Activated CD8-positive, alpha-beta memory T cell treated with anti-CD3 and anti-CD28 coated beads, Interleukin-2, amount 50 U/mL, for 48 hours (primary cell): ENCODE results near the gene CACYBP.

Experiments used
- DNase-seq: peaks from one replicate; pipeline ENCODE4 v3.0.0-alpha.2; 2020

Gene CACYBP

DNA sequence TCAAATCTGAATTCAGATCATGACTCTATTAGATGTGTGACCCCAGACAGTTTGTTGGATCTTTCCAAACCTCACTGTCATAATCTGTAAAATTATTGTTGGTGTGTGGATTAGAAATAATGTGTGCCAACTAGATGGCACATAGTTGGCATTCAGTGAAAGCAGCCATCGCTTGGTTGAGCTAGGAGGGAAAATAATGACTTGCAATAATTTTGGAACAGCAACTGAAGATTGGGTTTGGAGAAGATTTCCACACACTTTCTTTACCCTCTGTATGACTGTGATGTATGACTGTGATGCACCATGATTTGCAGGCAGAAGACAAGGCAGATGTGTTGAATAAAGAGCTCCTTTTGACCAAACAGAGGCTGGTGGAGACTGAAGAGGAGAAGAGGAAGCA lies 24.0 kb upstream of the CACYBP start:
- DNase-seq: no peak

DNA sequence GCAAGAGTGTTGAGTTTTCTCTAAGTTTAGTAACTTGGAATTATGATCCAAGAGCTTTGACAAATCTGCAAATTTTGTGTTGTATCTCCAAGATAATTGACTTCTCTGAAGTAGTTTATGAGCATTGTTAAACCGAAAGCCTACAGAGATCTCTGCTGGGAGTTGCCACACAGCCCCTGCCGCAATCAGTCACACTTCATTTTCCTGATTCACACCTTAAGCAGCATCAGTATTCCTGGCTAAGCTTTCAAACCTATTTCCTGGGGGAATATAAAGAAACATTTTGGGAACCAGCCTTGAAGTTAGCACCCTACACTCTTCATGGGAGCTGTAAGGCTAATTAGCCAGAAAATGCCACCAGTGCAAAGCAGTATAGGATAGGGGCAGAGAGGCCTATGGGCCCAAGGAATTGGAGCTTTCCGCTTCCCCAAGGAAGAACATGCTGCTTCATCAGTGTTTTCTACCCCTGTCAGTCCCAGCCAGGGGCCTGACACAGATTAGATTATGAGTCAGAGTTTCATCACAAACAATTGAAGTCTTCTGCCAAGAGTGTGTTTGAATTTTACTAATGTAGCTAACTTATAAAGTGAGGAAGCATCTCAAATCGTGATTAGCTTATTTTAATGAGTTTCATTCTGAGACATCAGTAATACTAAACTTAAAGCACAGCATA lies 23.2 kb upstream of the CACYBP start:
- DNase-seq: no peak

DNA sequence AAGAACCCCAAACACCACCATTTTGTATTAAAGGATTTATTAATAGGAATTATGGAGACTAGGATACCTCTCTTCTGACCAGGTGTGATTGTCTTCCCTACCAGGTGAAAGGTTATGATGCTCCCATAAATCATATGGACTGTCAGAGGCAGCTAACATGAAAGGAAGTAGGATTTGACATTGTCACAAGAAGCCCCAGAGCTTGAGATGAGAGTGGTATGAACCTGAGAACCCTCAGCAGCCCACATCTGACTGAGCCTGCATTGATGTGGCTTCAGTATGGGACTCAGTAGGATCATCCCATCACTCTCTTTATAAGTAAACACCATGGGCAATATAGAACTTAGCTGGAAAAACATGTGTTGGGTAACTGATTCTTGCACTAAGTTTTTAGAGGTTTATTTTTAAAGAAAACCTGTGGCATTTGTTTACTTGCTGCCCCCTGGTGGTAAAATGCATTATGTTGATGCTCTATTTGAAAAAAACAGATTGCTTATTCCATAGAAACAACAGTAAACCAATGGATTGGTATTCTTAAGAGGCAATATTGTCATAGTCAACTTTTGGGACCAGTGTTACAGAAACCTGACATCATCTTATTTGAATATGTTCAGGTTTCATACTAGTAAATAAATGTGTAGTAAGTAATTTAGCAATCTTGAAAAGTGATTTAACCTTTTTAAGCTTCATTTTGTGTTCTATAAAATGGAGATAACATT lies 16.6 kb upstream of the CACYBP start:
- no peak for DNase-seq

DNA sequence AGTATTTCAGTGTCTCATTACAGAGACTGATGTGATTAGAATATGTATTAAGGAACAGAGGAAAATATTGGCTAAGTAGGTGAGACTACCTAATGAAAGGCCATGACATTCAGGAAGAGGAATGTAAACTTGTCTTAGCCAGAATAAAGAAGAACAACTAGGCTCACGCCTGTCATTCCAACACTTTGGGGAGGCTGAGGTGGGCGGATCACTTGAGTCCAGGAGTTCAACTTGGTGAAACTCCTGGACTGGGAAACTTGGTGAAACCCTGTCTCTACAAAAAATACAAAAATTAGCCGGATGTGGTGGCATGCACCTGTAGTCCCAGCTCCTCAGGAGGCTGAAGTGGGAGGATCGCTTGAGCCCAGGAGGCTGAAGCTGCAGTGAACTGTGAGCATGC lies 14.8 kb upstream of the CACYBP start:
- no peak for DNase-seq

DNA sequence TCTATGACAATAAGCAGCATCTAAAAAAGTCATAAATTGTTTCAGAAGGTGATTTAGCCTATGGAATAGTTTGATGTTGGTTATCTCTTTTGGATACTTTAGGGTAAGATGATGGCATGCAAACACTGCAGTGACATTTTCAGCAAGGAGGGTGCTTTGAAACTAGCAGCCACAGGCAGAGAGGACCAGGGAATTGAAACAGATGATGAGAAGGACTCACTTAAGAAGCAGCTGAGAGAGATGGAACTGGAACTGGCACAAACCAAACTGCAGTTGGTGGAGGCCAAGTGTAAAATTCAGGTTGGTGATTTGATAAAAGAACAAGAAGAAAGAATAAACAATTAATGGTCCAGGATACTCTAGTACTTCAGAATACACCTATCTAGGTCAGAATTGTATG lies 11.2 kb upstream of the CACYBP start:
- no peak for DNase-seq

DNA sequence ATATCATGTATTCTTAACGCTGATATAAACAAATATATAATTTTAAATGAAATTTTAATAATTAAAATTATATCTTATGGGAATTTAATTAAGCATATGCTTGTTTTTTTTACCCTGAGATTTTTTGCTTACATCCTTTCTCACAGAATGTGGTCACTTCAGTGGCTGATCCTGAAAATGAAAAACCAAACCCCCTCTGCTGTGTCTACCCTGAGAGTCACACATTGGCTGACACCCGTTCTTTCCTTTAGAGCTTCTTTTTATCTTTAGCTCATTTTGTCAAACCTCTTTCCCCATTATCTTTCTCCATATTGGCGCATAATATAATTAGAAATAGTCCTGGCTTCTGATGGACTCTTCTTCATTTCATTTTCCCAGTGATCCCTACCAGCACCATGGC lies 10.8 kb upstream of the CACYBP start:
- no peak for DNase-seq

DNA sequence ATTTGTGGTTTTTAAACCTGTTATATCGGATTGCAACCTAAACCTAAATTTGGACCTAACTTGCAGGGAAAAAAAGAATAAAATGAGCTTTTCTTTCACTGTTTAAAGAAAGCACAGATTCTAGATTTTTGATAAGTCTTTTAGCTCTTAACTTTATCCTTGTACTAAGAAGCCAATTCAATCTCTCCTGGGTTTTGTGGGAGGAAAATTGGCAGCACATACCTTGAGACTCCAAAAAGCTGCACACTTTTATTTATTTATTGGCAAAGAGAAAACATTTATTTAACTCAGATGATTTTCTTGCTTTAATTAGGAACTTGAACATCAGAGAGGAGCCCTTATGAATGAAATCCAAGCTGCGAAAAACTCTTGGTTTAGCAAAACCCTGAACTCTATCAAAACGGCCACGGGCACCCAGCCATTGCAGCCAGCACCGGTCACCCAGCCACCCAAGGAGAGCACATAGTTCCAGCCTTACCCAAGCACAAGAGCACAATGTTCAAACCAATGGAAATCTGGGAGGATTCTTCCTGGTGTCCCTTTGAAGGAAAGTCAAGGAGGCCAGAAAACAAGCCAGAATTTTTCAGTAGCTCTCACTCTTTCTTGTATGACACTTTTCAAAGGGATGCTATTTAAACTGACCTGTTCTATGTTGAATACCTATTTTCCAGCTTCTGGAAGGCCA lies 10.1 kb upstream of the CACYBP start:
- no peak for DNase-seq

DNA sequence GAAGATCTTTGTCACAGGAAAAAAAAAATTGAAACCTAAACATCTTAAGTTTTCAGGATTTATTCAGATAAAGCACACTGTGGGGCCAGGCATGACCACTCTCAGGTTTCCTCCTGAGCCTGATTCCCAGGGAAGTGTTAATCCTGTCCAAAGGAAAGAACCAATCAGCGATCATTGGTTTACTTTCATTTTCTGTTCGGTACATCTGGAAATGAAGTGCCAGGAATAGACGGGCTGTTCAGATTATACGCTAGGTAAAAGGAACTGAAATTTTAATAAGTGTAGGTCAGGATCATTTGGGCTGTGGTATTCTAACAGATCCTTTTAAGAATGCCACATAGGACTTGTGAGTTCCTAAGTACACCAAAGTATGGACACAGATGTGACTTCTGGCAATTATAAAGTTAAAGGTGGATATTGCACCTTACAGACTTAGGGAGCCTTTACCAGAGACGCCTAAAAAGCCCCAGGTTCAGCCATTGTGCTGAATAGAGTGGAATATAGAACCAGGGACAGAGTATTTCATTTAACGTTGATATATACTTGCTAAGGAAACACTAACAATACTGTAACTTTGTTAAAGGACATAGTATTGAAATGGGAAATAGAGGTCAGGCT lies 9.3 kb upstream of the CACYBP start:
- no peak for DNase-seq

DNA sequence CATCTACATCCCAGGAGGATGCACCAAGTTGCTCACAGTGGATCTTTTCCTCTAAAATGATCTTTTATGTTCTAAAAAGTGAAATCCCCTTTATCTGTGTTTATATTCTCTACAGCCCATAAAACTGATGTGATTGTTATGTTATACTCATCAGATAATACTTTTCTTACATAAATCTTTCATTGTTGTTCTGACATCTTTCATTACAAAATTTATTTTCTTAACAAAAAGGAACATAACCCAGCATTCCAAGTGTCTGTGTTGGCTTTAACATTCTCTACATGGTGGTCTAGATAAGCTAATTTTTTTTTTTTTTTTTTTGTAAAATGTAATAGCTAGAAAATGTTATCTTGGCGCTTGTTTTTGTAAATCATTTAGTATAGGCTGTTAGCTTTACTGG lies 8.3 kb upstream of the CACYBP start:
- DNase-seq: no peak

DNA sequence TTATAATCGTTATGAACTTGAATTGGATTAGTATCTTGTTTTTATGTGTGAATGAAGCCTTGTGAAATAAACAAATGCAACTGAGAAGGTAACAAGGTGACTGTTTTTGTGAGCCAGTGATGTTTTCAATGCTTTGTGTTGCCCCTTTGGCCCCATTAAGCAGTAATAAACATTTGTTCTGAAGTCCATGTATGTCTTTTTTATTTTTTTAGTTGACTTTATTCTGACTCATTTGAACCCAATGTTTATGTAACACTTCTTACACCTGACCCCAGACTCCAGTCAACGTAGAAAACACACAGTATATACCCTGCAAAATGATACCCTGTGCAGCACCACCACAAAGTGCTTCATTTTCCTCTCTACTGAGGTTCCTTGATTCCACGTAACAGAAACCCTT lies 4.6 kb upstream of the CACYBP start:
- no peak for DNase-seq

DNA sequence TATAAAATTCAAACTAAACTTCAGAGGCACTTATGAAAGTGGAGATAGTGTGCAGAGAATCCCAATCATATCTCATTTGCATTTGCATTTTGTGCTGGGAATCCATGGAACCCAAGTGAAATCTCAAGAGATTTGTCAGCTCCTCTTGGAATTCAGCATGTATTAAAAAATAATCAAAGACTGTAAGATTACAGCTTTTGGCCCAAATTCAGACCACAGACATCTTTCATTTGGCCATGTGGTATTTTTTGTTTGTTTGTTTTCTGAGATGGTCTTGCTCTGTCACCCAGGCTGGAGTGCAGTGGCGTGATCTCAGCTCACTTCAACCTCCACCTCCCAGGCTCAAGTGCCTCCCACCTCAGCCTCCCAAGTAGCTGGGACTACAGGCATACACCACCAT lies 3.8 kb upstream of the CACYBP start:
- DNase-seq: no peak

DNA sequence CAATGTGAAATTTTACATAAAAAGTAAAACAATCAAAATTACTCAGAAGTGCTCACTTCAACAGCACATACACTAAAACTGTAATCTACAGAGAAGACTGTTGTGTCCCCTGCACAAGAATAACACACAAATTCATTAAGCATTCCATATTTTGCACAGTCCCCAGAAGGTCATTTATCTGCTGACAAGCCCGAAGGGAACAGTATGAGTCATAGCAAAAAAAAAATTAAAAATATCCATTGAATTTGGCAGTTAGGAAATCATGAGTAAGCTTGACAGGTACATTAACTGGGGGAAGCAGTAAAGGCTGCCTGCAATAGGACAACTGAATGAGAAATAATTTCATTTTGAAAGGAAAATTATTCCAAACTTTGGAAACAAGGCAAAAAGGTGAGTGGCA lies 3.3 kb upstream of the CACYBP start:
- DNase-seq: no peak

DNA sequence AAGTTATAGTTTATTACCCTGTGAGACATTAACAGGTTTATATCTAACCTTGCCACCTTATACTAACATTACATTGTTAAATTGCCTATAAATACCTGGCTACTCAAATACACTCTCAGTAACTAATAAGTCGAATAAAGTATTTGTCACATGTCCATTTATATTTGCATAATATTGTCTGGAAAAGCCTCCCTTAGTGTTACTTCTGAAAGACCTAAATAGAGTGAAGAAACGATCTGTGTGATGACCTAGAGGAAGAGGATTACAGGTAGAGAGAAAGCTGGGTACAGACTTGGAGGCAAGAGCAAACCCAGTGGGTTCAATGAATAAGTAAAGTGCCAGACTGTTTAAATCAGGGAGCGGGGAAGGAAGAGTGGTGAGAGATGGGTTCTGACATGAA lies 2.7 kb upstream of the CACYBP start:
- DNase-seq: no peak

DNA sequence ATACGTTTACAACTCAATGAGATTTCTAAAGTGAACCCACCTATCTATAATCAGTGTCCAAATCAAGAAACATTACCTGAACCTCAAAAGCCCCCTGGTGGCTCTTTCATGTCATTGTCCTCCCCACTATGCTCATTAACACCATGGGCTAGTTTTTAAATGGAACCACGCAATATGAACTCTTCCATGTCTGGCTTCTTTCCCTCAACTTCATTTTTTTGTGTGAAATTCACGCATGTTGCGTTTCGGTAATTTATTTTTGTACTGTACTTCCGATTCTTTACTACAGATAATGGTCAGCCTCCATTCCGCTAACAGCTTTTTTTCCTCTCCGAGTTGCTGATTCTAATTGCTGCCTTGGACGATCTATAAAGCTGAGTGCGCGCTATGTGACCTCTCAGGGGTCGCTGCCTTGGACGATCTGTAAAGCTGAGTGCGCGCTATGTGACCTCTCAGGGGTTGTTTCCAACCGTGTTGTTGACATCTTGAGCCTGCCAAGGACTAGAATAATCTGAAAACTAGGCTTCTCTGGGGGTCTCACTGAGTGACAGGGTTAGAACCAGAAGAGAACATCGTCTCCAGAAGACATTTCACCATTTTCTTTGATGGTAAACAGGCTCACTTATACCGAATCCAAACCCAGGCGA lies 1.1 kb upstream of the CACYBP start:
- peak; percentile 64 for DNase-seq

DNA sequence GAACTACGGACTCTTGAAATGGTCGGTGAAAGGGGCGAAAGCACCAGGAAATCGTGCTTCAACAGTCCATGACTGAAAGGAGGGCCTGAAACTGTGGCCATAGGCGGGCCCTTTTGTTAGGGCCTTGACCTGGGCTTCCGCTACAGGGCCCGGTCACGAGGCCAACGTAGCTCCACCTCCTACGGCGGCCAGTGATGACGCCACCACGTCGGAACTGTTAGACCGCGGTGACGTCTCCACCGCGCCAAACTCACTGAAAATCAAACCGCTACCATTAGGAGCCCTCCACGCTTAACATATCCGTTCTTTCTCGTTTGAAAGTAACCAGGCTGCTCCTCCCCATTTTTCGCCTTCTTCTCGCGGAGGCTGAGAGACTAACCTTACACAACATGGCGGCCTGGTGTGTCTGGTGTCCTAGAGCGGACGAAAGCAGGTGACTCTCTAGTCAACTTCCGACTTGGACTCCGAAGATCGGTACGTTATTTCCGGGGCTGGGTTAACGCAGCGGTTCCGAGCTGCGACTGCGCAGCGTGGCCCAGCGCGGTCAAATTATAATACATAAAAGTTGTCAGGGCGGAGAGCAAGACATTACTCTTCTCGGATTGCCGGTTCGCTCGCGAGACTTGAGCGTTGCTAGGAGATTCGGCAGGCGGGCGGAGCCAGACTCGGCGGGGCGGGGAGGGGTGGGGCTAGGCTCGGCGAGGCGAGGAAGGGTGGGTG lies 371 bp upstream of the CACYBP start:
- DNase-seq: peak; percentile 96

DNA sequence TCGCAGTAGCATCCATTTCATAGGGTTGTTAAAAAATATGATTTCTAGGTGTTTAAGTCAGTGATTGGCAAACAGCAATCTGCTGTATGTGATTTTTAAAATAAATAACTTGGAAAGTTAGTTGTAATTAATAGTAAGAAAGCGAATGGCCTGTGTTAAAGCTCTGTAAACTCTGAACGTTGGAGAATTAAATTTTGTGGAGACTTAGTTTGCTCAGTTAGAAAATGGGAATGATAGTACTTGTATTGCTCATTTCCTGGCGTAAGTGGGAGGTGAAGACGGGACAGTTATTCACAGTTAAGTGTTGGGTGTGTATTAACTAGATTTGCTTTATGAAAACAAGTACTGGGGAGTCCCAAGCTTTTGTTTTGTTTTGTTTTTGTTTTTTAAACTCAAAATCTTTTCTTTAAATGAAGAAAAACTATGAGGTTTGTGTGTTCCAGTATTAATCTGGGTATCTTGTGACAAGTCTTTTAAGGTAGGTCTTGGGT lies 995 bp downstream of the CACYBP start:
- DNase-seq: no peak

DNA sequence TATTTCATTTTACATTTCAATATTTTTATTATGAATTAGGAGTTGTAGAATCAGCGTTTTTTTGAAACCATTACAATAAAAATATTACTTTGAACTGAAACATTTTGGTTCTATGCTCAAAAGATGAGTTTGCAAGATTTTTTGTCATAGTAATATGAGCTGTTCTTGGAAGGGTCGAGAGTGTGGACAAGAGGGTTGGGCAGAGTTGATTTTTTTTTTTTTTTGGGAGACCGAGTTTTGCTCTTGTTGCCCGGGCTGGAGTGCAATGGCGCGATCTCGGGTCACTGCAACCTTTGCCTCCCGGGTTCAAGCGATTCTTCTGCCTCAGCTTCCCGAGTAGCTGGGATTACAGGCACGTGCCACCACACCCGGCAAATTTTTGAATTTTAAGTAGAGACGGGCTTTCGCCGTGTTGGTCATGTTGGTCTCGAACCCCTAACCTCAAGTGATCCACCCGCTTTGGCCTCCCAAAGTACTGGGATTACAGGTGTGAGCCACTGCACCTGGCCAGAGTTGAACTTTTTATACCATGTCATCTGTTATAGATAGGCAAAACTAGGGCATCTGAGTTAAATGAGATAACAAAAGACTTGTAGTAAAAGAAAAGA lies 3.3 kb downstream of the CACYBP start:
- no peak for DNase-seq

DNA sequence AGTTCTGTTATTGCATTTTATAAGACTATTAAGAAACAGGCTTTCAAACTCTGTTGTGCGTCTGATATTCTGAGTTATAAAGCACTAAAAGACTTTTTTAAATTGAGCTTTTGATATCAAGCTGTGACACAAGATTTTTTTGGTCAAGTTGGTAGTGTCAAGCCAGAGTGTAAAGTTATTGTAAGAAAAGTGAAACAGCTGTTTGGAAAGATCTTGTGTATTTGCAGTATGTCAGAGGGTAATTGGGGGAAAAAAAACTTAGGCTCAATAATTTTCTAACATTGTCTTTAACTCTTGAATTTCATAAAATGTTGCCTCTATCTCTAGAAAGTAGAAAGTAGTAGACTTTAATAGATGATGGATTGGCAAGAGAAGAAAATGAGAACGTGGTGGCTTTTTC lies 3.8 kb downstream of the CACYBP start:
- no peak for DNase-seq

DNA sequence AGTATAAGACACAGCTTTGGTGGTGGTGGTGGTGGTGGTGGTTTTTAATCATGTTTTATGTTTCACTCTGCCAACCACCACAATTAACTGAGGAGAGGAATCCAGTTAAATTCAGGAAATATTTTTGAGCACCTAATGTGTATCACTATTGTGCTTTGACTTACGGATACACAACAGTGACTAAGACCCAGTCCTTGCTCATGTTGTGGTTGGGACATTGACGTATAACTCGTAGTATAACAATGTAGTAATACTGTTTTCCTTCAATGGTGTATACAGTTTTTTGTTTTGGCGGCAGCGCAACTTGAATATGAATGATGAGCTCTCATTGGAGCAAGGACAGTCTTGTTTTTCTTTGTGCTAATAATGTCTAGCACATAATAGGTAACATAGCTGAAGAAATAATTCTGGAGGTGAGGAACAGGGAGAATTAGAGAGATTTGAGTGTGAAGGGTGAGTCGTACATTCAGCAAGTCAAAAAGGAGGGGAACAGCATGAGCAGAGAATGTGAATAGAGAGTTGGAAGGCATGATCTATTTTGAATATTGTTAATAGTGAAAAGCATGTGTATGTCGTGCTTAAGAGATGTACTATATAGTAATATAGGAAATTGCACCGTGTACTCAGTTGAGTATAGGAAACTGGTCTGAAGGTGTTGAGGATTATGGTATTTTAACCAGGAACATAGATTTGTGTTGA lies 5.5 kb downstream of the CACYBP start:
- no peak for DNase-seq

DNA sequence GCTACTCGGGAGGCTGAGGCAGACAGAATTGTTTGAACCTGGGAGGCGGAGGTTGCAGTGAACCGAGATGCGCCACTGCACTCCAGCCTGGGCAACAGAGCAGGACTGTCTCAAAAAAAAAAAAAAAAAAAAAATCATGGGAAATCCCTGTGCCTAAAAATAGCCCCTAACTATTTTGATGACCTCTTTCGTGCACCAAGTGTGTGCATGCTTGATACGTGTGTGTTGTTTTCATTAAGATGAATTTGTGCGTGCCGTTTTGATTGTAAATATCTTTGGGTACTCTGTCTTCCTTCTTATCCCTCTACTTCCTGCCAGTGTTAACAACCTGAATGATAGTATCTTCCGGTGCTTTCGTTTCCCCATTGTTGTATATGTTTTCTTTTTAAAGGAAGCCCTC lies 9.8 kb downstream of the CACYBP start:
- DNase-seq: no peak

DNA sequence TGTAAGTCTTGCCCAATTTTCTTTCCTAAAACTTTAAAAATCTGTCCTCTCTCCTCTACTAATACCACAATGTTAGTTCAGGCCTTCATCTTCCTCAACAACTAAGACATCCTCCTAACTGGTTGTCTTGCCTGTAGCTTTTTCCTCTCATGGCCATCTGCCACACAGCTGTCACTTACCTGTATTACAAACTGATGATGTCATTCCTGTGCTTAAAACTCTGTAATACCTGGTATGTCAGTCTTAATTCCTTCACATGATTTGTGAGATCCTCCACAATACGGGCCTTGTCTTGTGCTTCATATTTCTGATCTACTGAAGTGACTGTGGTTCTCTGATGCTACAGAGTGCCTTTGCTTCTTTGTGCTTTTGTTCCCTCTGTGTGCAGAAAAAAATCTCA lies 13.7 kb downstream of the CACYBP start:
- DNase-seq: no peak
